BE2C (cell line): ENCODE data around the gene VWA7.

ENCODE experiments used
- DNase-seq: peaks from one replicate; pipeline ENCODE4 v3.0.0-alpha.2; 2020
- H3K27me3 ChIP-seq: fragments of 250-450 bp; sonication (Bioruptor Pico); 2 replicates; pipeline ENCODE4 v1.5.1; 2020; ENCODE audit warnings: mild to moderate bottlenecking
- H3K36me3 ChIP-seq: fragments of 250-450 bp; sonication (Bioruptor Pico); 2 replicates; pipeline ENCODE4 v1.5.1; 2020; ENCODE audit warnings: mild to moderate bottlenecking
- H3K4me1 ChIP-seq: fragments of 250-450 bp; sonication (Bioruptor Pico); 2 replicates; pipeline ENCODE4 v1.5.1; 2020
- H3K4me3 ChIP-seq: 2 replicates; pipeline ENCODE4 v1.5.1; 2011; ENCODE audit warnings: low read depth, low read length
- H3K9me3 ChIP-seq: fragments of 250-450 bp; sonication (Bioruptor Pico); 2 replicates; pipeline ENCODE4 v1.5.1; 2020
- TF ChIP-seq, protein P1 (sequence below): IDR thresholded peaks from 2 replicates; pipeline ENCODE4 v1.5.1; 2012; ENCODE audit warnings: mild to moderate bottlenecking, low read depth, low read length

The VWA7 gene

GRCh38 chr6:31742894-31743293, 34.2 kb downstream of the VWA7 start:
- Histone ChIP-seq H3K36me3 (peaks cover 5% of the 10 kb centered on the region), H3K27me3 (no peaks in the 10 kb centered on the region), H3K9me3 (no peaks in the 10 kb centered on the region; the same call in 1 of the 2 replicates), H3K4me1 (peaks cover 4% of the 10 kb centered on the region; the same call in 1 of the 2 replicates), H3K4me3 (no peak overlapping the region)
- TF ChIP-seq, protein P1, sequence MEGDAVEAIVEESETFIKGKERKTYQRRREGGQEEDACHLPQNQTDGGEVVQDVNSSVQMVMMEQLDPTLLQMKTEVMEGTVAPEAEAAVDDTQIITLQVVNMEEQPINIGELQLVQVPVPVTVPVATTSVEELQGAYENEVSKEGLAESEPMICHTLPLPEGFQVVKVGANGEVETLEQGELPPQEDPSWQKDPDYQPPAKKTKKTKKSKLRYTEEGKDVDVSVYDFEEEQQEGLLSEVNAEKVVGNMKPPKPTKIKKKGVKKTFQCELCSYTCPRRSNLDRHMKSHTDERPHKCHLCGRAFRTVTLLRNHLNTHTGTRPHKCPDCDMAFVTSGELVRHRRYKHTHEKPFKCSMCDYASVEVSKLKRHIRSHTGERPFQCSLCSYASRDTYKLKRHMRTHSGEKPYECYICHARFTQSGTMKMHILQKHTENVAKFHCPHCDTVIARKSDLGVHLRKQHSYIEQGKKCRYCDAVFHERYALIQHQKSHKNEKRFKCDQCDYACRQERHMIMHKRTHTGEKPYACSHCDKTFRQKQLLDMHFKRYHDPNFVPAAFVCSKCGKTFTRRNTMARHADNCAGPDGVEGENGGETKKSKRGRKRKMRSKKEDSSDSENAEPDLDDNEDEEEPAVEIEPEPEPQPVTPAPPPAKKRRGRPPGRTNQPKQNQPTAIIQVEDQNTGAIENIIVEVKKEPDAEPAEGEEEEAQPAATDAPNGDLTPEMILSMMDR: no peak
- no peak for DNase-seq

- H3K4me3 ChIP-seq: no peak overlapping the region
- no peak for DNase-seq
Observed at GRCh38 chr6:31741815-31742214, 35.3 kb downstream of the VWA7 start.

DNA sequence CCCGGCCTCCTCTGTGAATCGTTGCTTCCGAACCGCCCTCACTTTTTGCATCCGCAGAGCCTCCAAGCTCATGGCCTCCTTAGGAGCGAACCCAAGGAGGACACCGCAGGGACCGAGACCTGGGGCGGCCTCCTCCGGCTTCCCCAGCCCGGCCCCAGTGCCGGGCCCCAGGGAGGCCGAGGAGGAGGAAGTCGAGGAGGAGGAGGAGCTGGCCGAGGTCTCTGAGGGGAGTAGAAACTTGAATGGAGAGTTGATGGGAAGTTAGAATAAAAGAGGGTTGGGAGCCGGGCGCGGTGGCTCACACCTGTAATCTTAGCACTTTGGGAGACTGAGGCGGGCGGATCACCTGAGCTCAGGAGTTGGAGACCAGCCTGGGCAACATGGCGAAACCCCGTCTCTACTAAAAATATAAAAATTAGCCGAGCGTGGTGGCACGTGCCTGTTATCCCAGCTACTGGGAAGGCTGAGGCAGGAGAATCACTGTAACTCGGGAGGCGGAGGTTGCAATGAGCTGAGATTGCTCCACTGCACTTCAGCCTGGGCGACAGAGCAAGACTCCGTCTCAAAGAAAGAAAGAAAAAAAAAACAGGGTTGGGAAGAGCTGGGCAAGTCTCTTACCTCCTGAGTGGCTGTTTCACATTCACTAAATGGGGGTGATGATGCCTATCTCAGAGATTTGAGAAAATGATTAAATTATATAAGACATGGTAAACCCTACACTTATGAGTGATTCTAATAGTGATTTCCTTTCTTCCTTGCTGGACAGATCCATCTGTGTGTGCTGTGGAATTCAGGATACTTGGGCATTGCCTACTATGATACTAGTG, 36.5 kb downstream of the VWA7 start:
- peak overlapping the region; percentile 66 for H3K4me3 ChIP-seq
- DNase-seq: no peak
- TF ChIP-seq, protein P1: no peak
- peaks cover 5% of the 10 kb centered on the region; the same call in 1 of the 2 replicates for H3K36me3 ChIP-seq
- no peaks in the 10 kb centered on the region for H3K27me3 ChIP-seq
- peaks cover 4% of the 10 kb centered on the region for H3K4me1 ChIP-seq
- H3K9me3 ChIP-seq: no peaks in the 10 kb centered on the region; the same call in 1 of the 2 replicates

More at GRCh38 chr6:31741815-31742214, 35.3 kb downstream of the VWA7 start:
- H3K27me3 ChIP-seq: no peaks in the 10 kb centered on the region
- no peaks in the 10 kb centered on the region; the same call in 1 of the 2 replicates for H3K9me3 ChIP-seq
- peaks cover 5% of the 10 kb centered on the region for H3K36me3 ChIP-seq
- H3K4me1 ChIP-seq: peaks cover 4% of the 10 kb centered on the region; the same call in 1 of the 2 replicates
- TF ChIP-seq, protein P1: no peak

DNA sequence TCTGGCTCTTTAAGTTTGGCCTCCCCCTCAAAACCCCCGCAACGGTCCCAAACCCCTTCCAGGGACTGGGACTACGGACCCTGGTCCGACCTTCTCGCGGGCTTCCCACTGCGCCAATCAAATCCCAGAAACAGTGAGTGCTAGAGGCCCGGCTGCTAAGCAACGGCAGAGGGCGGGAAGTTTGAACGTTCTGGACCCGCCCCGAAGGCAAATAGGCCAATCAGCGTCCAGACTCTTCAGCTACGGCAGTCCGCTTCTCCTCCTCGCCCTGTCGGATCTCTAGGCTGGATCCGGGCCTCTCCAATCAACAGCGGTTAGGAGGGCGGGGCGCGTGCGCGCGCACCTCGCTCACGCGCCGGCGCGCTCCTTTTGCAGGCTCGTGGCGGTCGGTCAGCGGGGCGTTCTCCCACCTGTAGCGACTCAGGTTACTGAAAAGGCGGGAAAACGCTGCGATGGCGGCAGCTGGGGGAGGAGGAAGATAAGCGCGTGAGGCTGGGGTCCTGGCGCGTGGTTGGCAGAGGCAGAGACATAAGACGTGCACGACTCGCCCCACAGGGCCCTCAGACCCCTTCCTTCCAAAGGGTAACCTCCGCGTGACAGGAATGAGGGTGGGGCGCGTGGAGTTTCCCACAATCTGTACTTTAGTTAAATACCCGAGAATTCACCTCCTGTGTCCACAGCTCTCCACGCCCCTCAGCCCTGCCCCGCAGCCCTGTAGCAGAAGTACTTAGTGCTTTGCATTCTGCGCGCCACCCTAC, 37.3 kb downstream of the VWA7 start, which contains the start of gene MSH5:
Gene MSH5 (plus strand): TSS at position 367 of the 758 bp plus-strand sequence. CDS start 462 bp downstream, outside the sequence.
- H3K36me3 ChIP-seq: peaks cover 5% of the 10 kb centered on the region; the same call in 1 of the 2 replicates
- DNase-seq: peak; percentile 98
- no peaks in the 10 kb centered on the region; the same call in 1 of the 2 replicates for H3K9me3 ChIP-seq
- no peaks in the 10 kb centered on the region for H3K27me3 ChIP-seq
- H3K4me1 ChIP-seq: peaks cover 4% of the 10 kb centered on the region
- TF ChIP-seq, protein P1: no peak
- H3K4me3 ChIP-seq: peak within 1 kb of the TSS; percentile 66

DNA sequence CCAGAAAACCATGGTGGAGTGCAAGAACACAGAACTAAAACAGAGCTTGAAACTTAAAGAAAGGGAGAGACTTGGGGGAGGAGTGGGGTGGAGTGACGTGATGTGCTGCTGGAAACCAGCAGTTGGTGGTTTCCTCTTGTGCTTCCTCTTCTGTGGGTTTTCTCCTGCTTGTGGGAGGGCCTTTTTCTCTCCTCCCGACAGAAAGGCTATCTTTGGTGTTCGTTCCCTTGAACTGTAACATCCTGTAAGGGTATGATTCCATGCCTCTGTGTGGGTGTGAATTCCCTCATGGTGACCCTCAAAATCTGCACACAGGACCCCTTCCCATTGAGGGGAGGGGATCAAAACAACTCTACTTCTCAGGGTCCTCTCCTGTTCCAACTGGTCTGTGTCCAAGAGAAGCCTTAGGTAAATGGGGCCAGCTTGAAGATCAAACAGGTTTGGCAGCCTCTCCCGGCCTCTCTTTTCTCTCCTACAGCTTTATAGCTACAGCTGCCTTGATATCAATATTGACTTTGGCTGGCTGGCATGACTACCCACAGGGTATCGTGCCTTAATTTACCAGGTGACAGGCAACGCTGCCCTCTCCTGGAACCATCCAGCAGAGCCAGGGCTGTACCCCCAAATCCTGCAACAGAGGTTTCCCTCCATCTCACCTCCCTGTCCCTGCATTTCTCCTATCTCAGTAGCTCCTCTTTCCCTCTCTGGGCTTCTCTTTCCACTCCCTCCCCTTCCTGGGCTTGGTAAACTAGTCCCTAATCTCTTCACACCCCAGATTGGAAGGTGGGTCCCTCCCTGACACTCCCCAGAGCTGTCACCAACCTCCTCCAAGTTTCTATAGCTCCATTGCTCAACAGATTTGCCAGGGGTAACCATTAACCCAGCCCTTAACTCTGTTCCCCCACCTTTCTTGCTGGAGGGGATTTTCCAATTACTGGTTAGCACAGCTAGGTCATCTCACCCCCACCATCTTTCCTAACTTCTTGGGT, 38.8 kb downstream of the VWA7 start:
- Histone ChIP-seq H3K4me3 (no peak overlapping the region), H3K9me3 (no peaks in the 10 kb centered on the region; the same call in 1 of the 2 replicates), H3K4me1 (peaks cover 4% of the 10 kb centered on the region), H3K27me3 (no peaks in the 10 kb centered on the region), H3K36me3 (peaks cover 16% of the 10 kb centered on the region)
- TF ChIP-seq, protein P1: no peak
- DNase-seq: no peak
